Measurements from ENCODE around the gene USP35. TPM values are rescaled to one million over a fixed set of nuclear protein-coding genes. Genes with fewer than 3 reads are reported as not detected.
A peak's percentile ranks its signal among the peaks of the same experiment; 100 is the strongest.

The USP35 gene
- polyA plus RNA-seq (2013, experiment 1 of 2) = 4.6 TPM
- 4.7 TPM for polyA plus RNA-seq (2013, experiment 2 of 2)

GRCh38 chr11:78188286-78189173 is at the start of gene USP35, which contains the start of gene KCTD21:
TSS of gene USP35 (plus strand) at chr11:78188919. CDS start at chr11:78196246, 7,327 bp downstream.
TSS of gene KCTD21 (minus strand) at chr11:78188626. CDS start at chr11:78174554, 14,072 bp downstream.
- no peak within 1 kb of the TSS for H3K4ac ChIP-seq (ENCODE audit: low read length)
- no peak within 1 kb of the TSS for H4K91ac ChIP-seq (ENCODE audit: low read depth, low read length, poor library complexity)
- H3K4me1 ChIP-seq (ENCODE audit: control insufficient read depth in 2 of 2, insufficient read depth in 1 of 2, low read depth in 1 of 2, low read length in 2 of 2) = peaks cover 12 to 25% of the 10 kb centered on the region in 2 donors
- peak within 1 kb of the TSS; percentile 78 for H2AK5ac ChIP-seq (ENCODE audit: low read depth, low read length)
- no CpG with 5 or more reads among the region's 74 CpGs for WGBS, 2 donors (ENCODE audit: extremely low coverage in 2 of 2, insufficient read length in 2 of 2, insufficient replicate concordance in 1 of 2)
- no peaks in the 10 kb centered on the region for H3K36me3 ChIP-seq (replicated peaks in 1 of 2; ENCODE audit: control insufficient read depth in 2 of 2, insufficient read depth in 2 of 2, low read length in 2 of 2)
- no peak within 1 kb of the TSS for H3K14ac ChIP-seq (ENCODE audit: low read length)
- no peak within 1 kb of the TSS for H2BK12ac ChIP-seq (ENCODE audit: low read length)
- H3K18ac ChIP-seq (ENCODE audit: low read length) = peak within 1 kb of the TSS; percentile 87
- peak within 1 kb of the TSS; percentile 71 for H3K23ac ChIP-seq (ENCODE audit: low read depth, low read length, poor library complexity)
- H3K9ac ChIP-seq (ENCODE audit: low read depth, low read length, poor library complexity) = peak within 1 kb of the TSS; percentile 65
- H2BK5ac ChIP-seq (ENCODE audit: low read length) = no peak within 1 kb of the TSS
- peak within 1 kb of the TSS; percentile 84 for H3K4me2 ChIP-seq (ENCODE audit: insufficient read depth, low read length, poor library complexity, severe bottlenecking)
- H2BK120ac ChIP-seq (ENCODE audit: low read depth, low read length) = no peak within 1 kb of the TSS
- peak within 1 kb of the TSS; percentile 39 for H2BK15ac ChIP-seq (ENCODE audit: low read length)
- H3K27me3 ChIP-seq (ENCODE audit: control insufficient read depth in 3 of 3, insufficient read depth in 3 of 3, low read depth in 1 of 3, low read length in 3 of 3) = no peaks in the 10 kb centered on the region
- peak within 1 kb of the TSS; percentile 95 to 99 for H3K4me3 ChIP-seq (ENCODE audit: low read length in 2 of 2)
- H4K8ac ChIP-seq (ENCODE audit: low read depth, low read length) = no peak within 1 kb of the TSS
- H3K27ac ChIP-seq (replicated peaks; ENCODE audit: low read length) = peak within 1 kb of the TSS; percentile 31
- no peaks in the 10 kb centered on the region for H3K9me3 ChIP-seq (replicated peaks in 1 of 2; ENCODE audit: control insufficient read depth in 2 of 2, insufficient read depth in 1 of 2, low read depth in 1 of 2, low read length in 2 of 2)
- peak; percentile 95 for DNase-seq (ENCODE audit: low spot score)
- H3K79me1 ChIP-seq (ENCODE audit: low read depth, low read length) = peaks cover 7% of the 10 kb centered on the region
- peak within 1 kb of the TSS; percentile 97 for H2AFZ ChIP-seq (ENCODE audit: low read length)

- H2BK5ac ChIP-seq (ENCODE audit: low read length) = peak within 1 kb of the TSS; percentile 15
- H3K4me2 ChIP-seq (ENCODE audit: insufficient read depth, low read length, poor library complexity, severe bottlenecking) = peak within 1 kb of the TSS; percentile 94
- H3K9ac ChIP-seq (ENCODE audit: low read depth, low read length, poor library complexity) = peak within 1 kb of the TSS; percentile 87
- no peak within 1 kb of the TSS for H2BK15ac ChIP-seq (ENCODE audit: low read length)
- peaks cover 6% of the 10 kb centered on the region for H3K79me1 ChIP-seq (ENCODE audit: low read depth, low read length)
- peak within 1 kb of the TSS; percentile 31 for H4K8ac ChIP-seq (ENCODE audit: low read depth, low read length)
- peaks cover 0 to 10% of the 10 kb centered on the region in 2 donors for H3K9me3 ChIP-seq (replicated peaks in 1 of 2; ENCODE audit: control insufficient read depth in 2 of 2, insufficient read depth in 1 of 2, low read depth in 1 of 2, low read length in 2 of 2)
- H3K14ac ChIP-seq (ENCODE audit: low read length) = no peak within 1 kb of the TSS
- peaks cover 5 to 8% of the 10 kb centered on the region in 2 donors for H3K4me1 ChIP-seq (ENCODE audit: control insufficient read depth in 2 of 2, insufficient read depth in 1 of 2, low read depth in 1 of 2, low read length in 2 of 2)
- no peak within 1 kb of the TSS for H4K91ac ChIP-seq (ENCODE audit: low read depth, low read length, poor library complexity)
- no peak within 1 kb of the TSS for H2BK120ac ChIP-seq (ENCODE audit: low read depth, low read length)
- DNase-seq (ENCODE audit: low spot score) = peak; percentile 91
- H3K27ac ChIP-seq (replicated peaks; ENCODE audit: low read length) = peak within 1 kb of the TSS; percentile 33
- no peaks in the 10 kb centered on the region for H3K27me3 ChIP-seq (ENCODE audit: control insufficient read depth in 3 of 3, insufficient read depth in 3 of 3, low read depth in 1 of 3, low read length in 3 of 3)
- WGBS, 2 donors (ENCODE audit: extremely low coverage in 2 of 2, insufficient read length in 2 of 2, insufficient replicate concordance in 1 of 2) = no CpG with 5 or more reads among the region's 52 CpGs
- no peak within 1 kb of the TSS for H2AK5ac ChIP-seq (ENCODE audit: low read depth, low read length)
- no peak within 1 kb of the TSS for H2BK12ac ChIP-seq (ENCODE audit: low read length)
- no peak within 1 kb of the TSS for H3K23ac ChIP-seq (ENCODE audit: low read depth, low read length, poor library complexity)
- H3K4ac ChIP-seq (ENCODE audit: low read length) = no peak within 1 kb of the TSS
- peak within 1 kb of the TSS; percentile 73 for H2AFZ ChIP-seq (ENCODE audit: low read length)
- H3K18ac ChIP-seq (ENCODE audit: low read length) = peak within 1 kb of the TSS; percentile 91
- peaks cover 9 to 71% of the 10 kb centered on the region in 2 donors for H3K36me3 ChIP-seq (replicated peaks in 1 of 2; ENCODE audit: control insufficient read depth in 2 of 2, insufficient read depth in 2 of 2, low read length in 2 of 2)
- H3K4me3 ChIP-seq (ENCODE audit: low read length in 2 of 2) = peak within 1 kb of the TSS; percentile 84 to 93
Measured at GRCh38 chr11:78139422-78140391, 49.0 kb upstream of the USP35 start, which contains the start of gene ALG8. TSS of gene ALG8 (minus strand) at chr11:78139626. CDS start at chr11:78139588, 38 bp downstream.

GRCh38 chr11:78140392-78141077 is 48.2 kb upstream of the USP35 start:
- H3K27me3 ChIP-seq (ENCODE audit: control insufficient read depth in 3 of 3, insufficient read depth in 3 of 3, low read depth in 1 of 3, low read length in 3 of 3) = no peaks in the 10 kb centered on the region
- no peak overlapping the region for H3K4me2 ChIP-seq (ENCODE audit: insufficient read depth, low read length, poor library complexity, severe bottlenecking)
- no peak overlapping the region for H4K91ac ChIP-seq (ENCODE audit: low read depth, low read length, poor library complexity)
- no peak overlapping the region for H3K18ac ChIP-seq (ENCODE audit: low read length)
- H2BK15ac ChIP-seq (ENCODE audit: low read length) = no peak overlapping the region
- WGBS, 2 donors (ENCODE audit: extremely low coverage in 2 of 2, insufficient read length in 2 of 2, insufficient replicate concordance in 1 of 2) = no CpG with 5 or more reads among the region's 17 CpGs
- no peak overlapping the region for H4K8ac ChIP-seq (ENCODE audit: low read depth, low read length)
- no peak overlapping the region for H3K27ac ChIP-seq (replicated peaks; ENCODE audit: low read length)
- H3K23ac ChIP-seq (ENCODE audit: low read depth, low read length, poor library complexity) = no peak overlapping the region
- peaks cover 5 to 66% of the 10 kb centered on the region in 2 donors for H3K36me3 ChIP-seq (replicated peaks in 1 of 2; ENCODE audit: control insufficient read depth in 2 of 2, insufficient read depth in 2 of 2, low read length in 2 of 2)
- no peak overlapping the region for H2BK5ac ChIP-seq (ENCODE audit: low read length)
- H2BK120ac ChIP-seq (ENCODE audit: low read depth, low read length) = no peak overlapping the region
- H2AFZ ChIP-seq (ENCODE audit: low read length) = no peak overlapping the region
- H2BK12ac ChIP-seq (ENCODE audit: low read length) = no peak overlapping the region
- H3K4me1 ChIP-seq (ENCODE audit: control insufficient read depth in 2 of 2, insufficient read depth in 1 of 2, low read depth in 1 of 2, low read length in 2 of 2) = peaks cover 5 to 8% of the 10 kb centered on the region in 2 donors
- peaks cover 0 to 4% of the 10 kb centered on the region in 2 donors for H3K9me3 ChIP-seq (replicated peaks in 1 of 2; ENCODE audit: control insufficient read depth in 2 of 2, insufficient read depth in 1 of 2, low read depth in 1 of 2, low read length in 2 of 2)
- peaks cover 6% of the 10 kb centered on the region for H3K79me1 ChIP-seq (ENCODE audit: low read depth, low read length)
- peak overlapping the region; percentile 30 to 84 for H3K4me3 ChIP-seq (ENCODE audit: low read length in 2 of 2)
- H3K4ac ChIP-seq (ENCODE audit: low read length) = no peak overlapping the region
- H3K14ac ChIP-seq (ENCODE audit: low read length) = no peak overlapping the region
- no peak overlapping the region for H2AK5ac ChIP-seq (ENCODE audit: low read depth, low read length)
- no peak overlapping the region for H3K9ac ChIP-seq (ENCODE audit: low read depth, low read length, poor library complexity)
- DNase-seq (ENCODE audit: low spot score) = no peak
